Activated naive CD4-positive, alpha-beta T cell (primary cell): ENCODE data around the gene TYW1B.
"Not testable (repeated sequence)": the region's sequence is repeated elsewhere in the genome, so short reads cannot be mapped to it uniquely, and the experiment has no call there.

ENCODE experiments used
- DNase-seq, 4 experiments: peaks; one replicate each; lab custom pipeline; 2025; lab: John Stamatoyannopoulos, UW

TYW1B gene

GRCh38 chr7:72625721-72626423, 202.1 kb downstream of the TYW1B start:
- DNase-seq: not testable (repeated sequence)

GRCh38 chr7:72622532-72622931, 205.5 kb downstream of the TYW1B start:
- DNase-seq: no peak

- not testable (repeated sequence) for DNase-seq
Measured at GRCh38 chr7:72621761-72622187, 206.2 kb downstream of the TYW1B start.

GRCh38 chr7:72620923-72621322, 207.1 kb downstream of the TYW1B start:
- DNase-seq: not testable (repeated sequence)

- not testable (repeated sequence) for DNase-seq
Measured at GRCh38 chr7:72618435-72619180, 209.4 kb downstream of the TYW1B start.

GRCh38 chr7:72609761-72610160, 218.2 kb downstream of the TYW1B start:
- not testable (repeated sequence) for DNase-seq

- DNase-seq: not testable (repeated sequence)
Measured at GRCh38 chr7:72607988-72608387, 220.0 kb downstream of the TYW1B start.

- DNase-seq: not testable (repeated sequence)
Measured at GRCh38 chr7:72605863-72606431, 222.1 kb downstream of the TYW1B start.

- DNase-seq: not testable (repeated sequence)
Measured at GRCh38 chr7:72604771-72605611, 223.0 kb downstream of the TYW1B start.

- not testable (repeated sequence) for DNase-seq
Measured at GRCh38 chr7:72603476-72603875, 224.5 kb downstream of the TYW1B start.

GRCh38 chr7:72603073-72603472, 224.9 kb downstream of the TYW1B start:
- DNase-seq: no peak

- DNase-seq: not testable (repeated sequence)
Measured at GRCh38 chr7:72601683-72602082, 226.3 kb downstream of the TYW1B start.

- DNase-seq: not testable (repeated sequence)
Measured at GRCh38 chr7:72590023-72590422, 238.0 kb downstream of the TYW1B start.

GRCh38 chr7:72587267-72587666, 240.7 kb downstream of the TYW1B start:
- not testable (repeated sequence) for DNase-seq

GRCh38 chr7:72584576-72584975, 243.4 kb downstream of the TYW1B start:
- DNase-seq: not testable (repeated sequence)

GRCh38 chr7:72583620-72584361, 244.2 kb downstream of the TYW1B start:
- not testable (repeated sequence) for DNase-seq

GRCh38 chr7:72580142-72580770, 247.7 kb downstream of the TYW1B start:
- DNase-seq: not testable (repeated sequence)

- no peak for DNase-seq
Measured at GRCh38 chr7:72577107-72577506, 250.9 kb downstream of the TYW1B start.

- DNase-seq: not testable (repeated sequence)
Measured at GRCh38 chr7:72561988-72562387, 266.0 kb downstream of the TYW1B start.

GRCh38 chr7:72559546-72559945, 268.5 kb downstream of the TYW1B start:
- not testable (repeated sequence) for DNase-seq

- DNase-seq: not testable (repeated sequence)
Measured at GRCh38 chr7:72556733-72557132, 271.3 kb downstream of the TYW1B start.
